ENCODE measurements around the gene DNMT3A. TPM values are rescaled to one million over a fixed set of nuclear protein-coding genes. Genes with fewer than 3 reads are reported as not detected.
A peak's percentile ranks its signal among the peaks of the same experiment; 100 is the strongest.

The DNMT3A gene
- total and polyA plus RNA-seq, 2 of the 8 experiments (the other 6 are each of a cell fraction or from before 2014, with no cell fraction given) = 33.6 to 178 TPM

- TF ChIP-seq PHF8 (conservative IDR thresholded peaks at IDR 0.05; ENCODE audit: low read depth, low read length) (peak; percentile 25; the same call in 1 of the 2 replicates), EGR1 (IDR thresholded peaks at IDR 0.05; ENCODE audit: borderline replicate concordance, low read depth, low read length) (no peak), NANOG (IDR thresholded peaks at IDR 0.05; ENCODE audit: insufficient read depth, low read depth, low read length, poor library complexity, severe bottlenecking) (no peak), CTBP2 (IDR thresholded peaks at IDR 0.05; ENCODE audit: borderline replicate concordance, insufficient read depth, insufficient read length, low read length) (no peak), ASH2L (IDR thresholded peaks at IDR 0.05; ENCODE audit: low read length) (peak; percentile 72)
These were observed 89.2 kb downstream of the DNMT3A start (continued) for GRCh38 chr2:25252291-25253152.
